IMR-90 (cell line): ENCODE data around the gene YBX1. TPM values are rescaled to one million over a fixed set of nuclear protein-coding genes. Genes with fewer than 3 reads are reported as not detected.

ENCODE experiments used
- ATAC-seq: fragments of 200-7000 bp; cut with Tn5 transposase; 2 replicates; pipeline ENCODE4 v1.9.1; 2020; ENCODE audit warnings: low read depth, mild to moderate bottlenecking, moderate library complexity
- BruUV-seq: library from RNA; stranded (reverse); fragments of 400-500 nt; replicated peaks from 2 replicates; lab custom pipeline; 2021; lab: Mats Ljungman, UMichigan
- CTCF ChIA-PET: fragments of 300-600 bp; formaldehyde crosslinking; extraction: SDS; loops from one replicate; lab custom pipeline; 2021; ENCODE audit warnings: antibody characterized with exemption; lab: Yijun Ruan, JAX
- POLR2A ChIA-PET: fragments of 300-600 bp; sonication (Branson Sonifier 250); formaldehyde crosslinking; loops from one replicate; lab custom pipeline; 2022; ENCODE audit warnings: antibody characterized with exemption; ENCODE audit not compliant: unreplicated experiment; lab: Charles Lee
- DNase-seq: peaks from one replicate; pipeline ENCODE4 v3.0.0; 2013
- H2AFZ ChIP-seq: replicated peaks from 2 replicates; pipeline ENCODE3; 2013; ENCODE audit warnings: low read length, mild to moderate bottlenecking; ENCODE audit not compliant: poor library complexity
- H2AK5ac ChIP-seq: 2 replicates; pipeline ENCODE4 v1.6.1; 2013; ENCODE audit warnings: low read depth, low read length, inconsistent platforms
- H2AK9ac ChIP-seq: replicated peaks from 2 replicates; pipeline ENCODE3; 2013; ENCODE audit warnings: mild to moderate bottlenecking, low read depth, low read length, moderate library complexity; ENCODE audit not compliant: poor library complexity
- H2BK120ac ChIP-seq: 2 replicates; pipeline ENCODE4 v1.6.1; 2013; ENCODE audit warnings: low read depth, low read length, inconsistent platforms
- H2BK15ac ChIP-seq: 3 replicates; pipeline ENCODE4 v1.6.1; 2013; ENCODE audit warnings: low read depth, low read length, inconsistent platforms
- H2BK20ac ChIP-seq: 2 replicates; pipeline ENCODE4 v1.6.1; 2013; ENCODE audit warnings: low read depth, mild to moderate bottlenecking, inconsistent platforms, low read length, moderate library complexity
- H2BK5ac ChIP-seq: 2 replicates; pipeline ENCODE4 v1.6.1; 2013; ENCODE audit warnings: mild to moderate bottlenecking, low read depth, low read length, inconsistent platforms; ENCODE audit not compliant: poor library complexity, severe bottlenecking
- H3K14ac ChIP-seq: replicated peaks from 2 replicates; pipeline ENCODE4 v1.6.1; 2013; ENCODE audit warnings: low read depth, low read length, inconsistent platforms
- H3K18ac ChIP-seq: 2 replicates; pipeline ENCODE4 v1.6.1; 2013; ENCODE audit warnings: low read depth, low read length, control low read depth
- H3K23ac ChIP-seq: 2 replicates; pipeline ENCODE4 v1.6.1; 2013; ENCODE audit warnings: low read depth, low read length, inconsistent platforms
- H3K27ac ChIP-seq: 2 replicates; pipeline ENCODE4 v1.5.1; 2013; ENCODE audit warnings: mild to moderate bottlenecking, control low read depth, low read length; ENCODE audit not compliant: insufficient read depth
- H3K27me3 ChIP-seq: 2 replicates; pipeline ENCODE4 v1.6.1; 2013; ENCODE audit warnings: low read length; ENCODE audit not compliant: control insufficient read depth, insufficient read depth
- H3K36me3 ChIP-seq: 2 replicates; pipeline ENCODE4 v1.6.1; 2013; ENCODE audit warnings: low read length, mixed read lengths; ENCODE audit not compliant: control insufficient read depth, insufficient read depth
- H3K4ac ChIP-seq: 2 replicates; pipeline ENCODE4 v1.6.1; 2013; ENCODE audit warnings: low read depth, low read length, inconsistent platforms
- H3K4me1 ChIP-seq: 2 replicates; pipeline ENCODE4 v1.6.1; 2013; ENCODE audit warnings: low read length, mixed read lengths; ENCODE audit not compliant: control insufficient read depth, insufficient read depth
- H3K4me2 ChIP-seq: 2 replicates; pipeline ENCODE4 v1.6.1; 2013; ENCODE audit warnings: low read depth, mild to moderate bottlenecking, control low read depth, low read length, moderate library complexity
- H3K4me3 ChIP-seq: 2 replicates; pipeline ENCODE4 v1.5.1; 2013; ENCODE audit warnings: low read depth, mild to moderate bottlenecking, control low read depth, low read length, moderate library complexity; ENCODE audit not compliant: insufficient read depth
- H3K56ac ChIP-seq: 2 replicates; pipeline ENCODE4 v1.6.1; 2013; ENCODE audit warnings: low read length, inconsistent platforms; ENCODE audit not compliant: insufficient read depth; ENCODE audit errors: extremely low read depth
- H3K79me1 ChIP-seq, 2 experiments: 2 replicates each; pipeline ENCODE4 v1.6.1; 2013; ENCODE audit warnings: low read length in 2 of 2, inconsistent platforms in 1 of 2, low read depth in 1 of 2
- H3K9ac ChIP-seq: 2 replicates; pipeline ENCODE4 v1.6.1; 2013; ENCODE audit warnings: low read depth, low read length, control low read depth
- H3K9me1 ChIP-seq: 2 replicates; pipeline ENCODE4 v1.6.1; 2013; ENCODE audit warnings: low read length, inconsistent platforms; ENCODE audit not compliant: insufficient read depth
- H3K9me3 ChIP-seq: 2 replicates; pipeline ENCODE4 v1.6.1; 2013; ENCODE audit warnings: low read length; ENCODE audit not compliant: control insufficient read depth, insufficient read depth
- H4K20me1 ChIP-seq: 2 replicates; pipeline ENCODE4 v1.6.1; 2013; ENCODE audit warnings: low read length, inconsistent platforms; ENCODE audit not compliant: insufficient read depth
- H4K5ac ChIP-seq: 2 replicates; pipeline ENCODE4 v1.6.1; 2013; ENCODE audit warnings: mild to moderate bottlenecking, low read depth, low read length, control low read depth
- H4K8ac ChIP-seq, 2 experiments: 2 replicates each; pipeline ENCODE4 v1.6.1; 2013; ENCODE audit warnings: low read depth in 2 of 2, low read length in 2 of 2, control low read depth in 1 of 2, inconsistent platforms in 1 of 2
- H4K91ac ChIP-seq: 2 replicates; pipeline ENCODE4 v1.6.1; 2013; ENCODE audit warnings: low read depth, low read length, inconsistent platforms; ENCODE audit not compliant: insufficient read depth
- ELK1 ChIP-seq: fragments of 150-350 bp; IDR thresholded peaks from 2 replicates; pipeline ENCODE4 v1.6.1; 2016; ENCODE audit warnings: low read depth, mild to moderate bottlenecking, low read length, moderate library complexity, borderline replicate concordance
- MAZ ChIP-seq: IDR thresholded peaks from 2 replicates; pipeline ENCODE4 v1.6.1; 2012; ENCODE audit warnings: low read depth, mild to moderate bottlenecking, low read length, improper control_type of control experiment, moderate library complexity, borderline replicate concordance
- NFE2L2 ChIP-seq: fragments of 150-350 bp; IDR thresholded peaks from 2 replicates; pipeline ENCODE4 v1.6.1; 2016; ENCODE audit warnings: low read depth, mild to moderate bottlenecking, low read length
- SMC3 ChIP-seq: fragments of 150-350 bp; IDR thresholded peaks from 2 replicates; pipeline ENCODE4 v1.6.1; 2016; ENCODE audit warnings: low read depth, mild to moderate bottlenecking, antibody characterized with exemption, low read length, moderate library complexity
- USF2 ChIP-seq: fragments of 150-350 bp; IDR thresholded peaks from 2 replicates; pipeline ENCODE4 v1.6.1; 2017; ENCODE audit warnings: mild to moderate bottlenecking, antibody characterized with exemption, low read length, low read depth
- WGBS, 2 experiments: methylation state at CpG; one replicate each; pipeline versions ENCODE4 v1.1.5 to v1.1.7; 2013; ENCODE audit warnings: missing lambda C conversion rate in 2 of 2; ENCODE audit not compliant: insufficient read length in 1 of 2; ENCODE audit errors: extremely low coverage in 2 of 2; 5-methylcytosine and 5-hydroxymethylcytosine counted together
- dilution Hi-C: fragments of 300-500 bp; cut with HindIII; formaldehyde crosslinking; loops from one replicate; pipeline ENCODE4 v1.14.3; 2018; ENCODE audit warnings: low sequenced_read_pairs; ENCODE audit not compliant: unreplicated experiment
- in situ Hi-C: fragments of 300-500 bp; cut with MboI; formaldehyde crosslinking; loops from 3 replicates; pipeline ENCODE4 v1.14.3; 2019; ENCODE audit warnings: low sequenced_read_pairs, inconsistent platforms, mixed read lengths
- intact Hi-C: fragments of 100-400 bp; cut with micrococcal nuclease; formaldehyde crosslinking; loops from 2 replicates; pipeline ENCODE4 v1.10.0; 2022
- polyA plus RNA-seq, 3 experiments: library from polyadenylated mRNA; depleted of rRNA; stranded (reverse); fragments of >200 nt; gene quantifications; 2 replicates each; pipeline ENCODE4 v1.2.3, GENCODE V29; 2012; ENCODE audit warnings: low replicate concordance in 1 of 3
- total RNA-seq: library from RNA; depleted of rRNA; stranded (reverse); fragments of >200 nt; gene quantifications from 2 replicates; pipeline ENCODE4 v1.2.3, GENCODE V29; 2012

Gene YBX1
- total and polyA plus RNA-seq, 2 of the 4 experiments (the other 2 are of a cell fraction) = 605 to 843 TPM

- no peak overlapping the region for H3K18ac ChIP-seq
- H3K9me1 ChIP-seq = peaks cover 11% of the 10 kb centered on the region
- intact Hi-C loops (no loop called here), dilution Hi-C loops (no loop called here), in situ Hi-C loops (no loop called here)
- ATAC-seq (no peak), DNase-seq (no peak)
- H2BK5ac ChIP-seq = no peak overlapping the region
- H3K4me3 ChIP-seq = no peak overlapping the region
- no peak overlapping the region for H2BK15ac ChIP-seq
- TF ChIP-seq NFE2L2 = no peak
- no peak for TF ChIP-seq SMC3
- TF ChIP-seq ELK1 = no peak
- no peak for TF ChIP-seq USF2
- TF ChIP-seq MAZ = no peak
- H2AFZ ChIP-seq = no peak overlapping the region
- peaks cover 7 to 35% of the 10 kb centered on the region in 2 experiments for H3K79me1 ChIP-seq
- no peak overlapping the region for H4K8ac ChIP-seq
- H3K56ac ChIP-seq = no peak overlapping the region
- WGBS, 2 experiments = 100% methylated on average over 1 of the region's 5 CpGs; no CpG with 5 or more reads in 1 of the 2 experiments
- no peak overlapping the region for H2AK5ac ChIP-seq
- H4K5ac ChIP-seq = no peak overlapping the region
- H3K27me3 ChIP-seq = no peaks in the 10 kb centered on the region
- peak overlapping the region; percentile 34; the same call in 1 of the 2 replicates for H3K4me2 ChIP-seq
- no peak overlapping the region for H2BK120ac ChIP-seq
- peak overlapping the region; percentile 82; the same call in 1 of the 2 replicates for H3K23ac ChIP-seq
- BruUV-seq = no TSS peak
- no peak overlapping the region for H3K4ac ChIP-seq
- H2BK20ac ChIP-seq = no peak overlapping the region
- ChIA-PET CTCF (no interaction called here), POLR2A (no interaction called here)
- H3K27ac ChIP-seq = no peak overlapping the region
- no peak overlapping the region for H4K91ac ChIP-seq
- H3K14ac ChIP-seq = no peak overlapping the region
- H3K36me3 ChIP-seq = peaks cover 21% of the 10 kb centered on the region
- no peak overlapping the region for H2AK9ac ChIP-seq
- H3K9ac ChIP-seq = no peak overlapping the region
- H3K9me3 ChIP-seq = no peaks in the 10 kb centered on the region
- peaks cover 16% of the 10 kb centered on the region for H3K4me1 ChIP-seq
- H4K20me1 ChIP-seq = peaks cover 79% of the 10 kb centered on the region
Measured at GRCh38 chr1:42692461-42692860, 10.2 kb downstream of the YBX1 start.
